EL (cell line): ENCODE measurements around the gene DIP2C.
"Not testable (repeated sequence)": the region's sequence is repeated elsewhere in the genome, so short reads cannot be mapped to it uniquely, and the experiment has no call there.

Experiments
- DNase-seq: peaks from one replicate; pipeline ENCODE4 v3.0.0-alpha.2; 2016

The DIP2C gene

DNA sequence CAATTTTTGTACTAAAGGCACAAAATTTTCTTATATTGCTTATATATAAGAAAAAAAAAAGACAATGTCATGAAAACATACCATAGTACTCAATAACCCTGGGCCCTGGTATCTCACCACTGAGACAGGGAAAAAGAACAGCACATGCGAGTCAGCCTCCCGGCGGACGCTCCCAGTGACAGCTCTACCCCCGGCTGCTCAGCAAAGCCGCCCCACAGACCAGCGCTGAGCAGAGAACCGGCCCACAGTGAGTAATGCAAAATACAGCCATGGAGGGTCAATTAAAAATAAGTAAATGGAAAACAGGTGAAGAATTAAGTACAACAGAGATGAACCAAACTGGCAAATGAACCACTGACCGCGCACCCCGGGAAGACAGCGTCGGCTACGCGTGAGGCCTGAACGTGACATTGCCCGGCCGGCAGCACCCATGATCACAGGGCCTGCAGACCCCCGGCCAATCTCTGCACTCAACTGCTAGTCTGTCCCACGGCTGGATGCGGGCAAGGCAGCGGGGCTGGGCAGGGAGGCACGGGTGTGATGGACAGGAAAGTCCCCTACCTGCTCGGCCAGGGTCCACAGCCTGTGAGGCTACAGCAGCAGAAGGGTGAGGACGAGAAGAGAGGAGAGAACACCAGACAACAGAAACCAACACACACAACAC lies 378.4 kb downstream of the DIP2C start:
- DNase-seq: peak; percentile 5

DNA sequence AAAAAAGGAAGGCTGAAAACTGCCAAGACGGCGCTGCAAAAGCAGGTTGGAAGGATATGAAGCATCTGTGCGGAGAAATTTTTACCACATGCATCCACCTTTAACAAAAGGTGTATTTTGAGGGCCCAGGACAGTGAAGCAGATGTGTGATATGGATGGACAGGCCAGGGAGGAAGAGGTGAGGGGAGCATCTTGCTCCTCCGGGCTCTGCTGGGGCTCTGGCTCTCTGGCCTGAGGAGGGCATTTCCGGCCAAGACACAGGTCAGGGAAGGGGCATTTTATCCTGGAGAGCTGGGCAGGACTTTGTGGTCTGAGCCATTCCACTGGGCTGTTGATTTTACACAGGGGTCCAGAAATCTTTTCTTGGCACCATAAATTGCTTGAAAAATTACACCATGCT lies 379.1 kb downstream of the DIP2C start:
- no peak for DNase-seq

DNA sequence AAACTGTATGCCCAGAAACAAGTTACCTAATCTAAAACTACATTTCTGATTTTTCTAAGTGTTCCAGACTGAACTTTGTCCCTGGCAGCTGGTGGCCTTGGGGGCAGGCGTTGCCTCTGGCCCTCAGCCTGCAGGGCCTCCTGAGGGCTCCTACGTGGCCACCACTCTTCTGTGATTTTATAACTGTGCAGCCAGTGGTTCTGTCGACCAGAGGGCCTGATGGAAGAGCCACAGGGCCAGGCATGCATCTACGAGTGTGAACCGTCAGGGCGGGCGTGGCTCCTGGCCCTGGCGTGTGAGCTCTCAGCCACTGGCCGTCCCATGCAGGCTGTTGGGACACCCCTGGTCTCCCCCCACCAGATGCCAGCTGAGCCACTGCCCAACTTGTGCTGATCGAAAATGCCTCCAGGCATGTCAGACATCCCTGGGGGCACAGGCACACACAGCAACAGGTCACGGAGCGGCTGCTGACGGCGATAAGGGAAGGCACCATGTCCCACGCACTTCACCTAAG lies 380.8 kb downstream of the DIP2C start:
- no peak for DNase-seq

DNA sequence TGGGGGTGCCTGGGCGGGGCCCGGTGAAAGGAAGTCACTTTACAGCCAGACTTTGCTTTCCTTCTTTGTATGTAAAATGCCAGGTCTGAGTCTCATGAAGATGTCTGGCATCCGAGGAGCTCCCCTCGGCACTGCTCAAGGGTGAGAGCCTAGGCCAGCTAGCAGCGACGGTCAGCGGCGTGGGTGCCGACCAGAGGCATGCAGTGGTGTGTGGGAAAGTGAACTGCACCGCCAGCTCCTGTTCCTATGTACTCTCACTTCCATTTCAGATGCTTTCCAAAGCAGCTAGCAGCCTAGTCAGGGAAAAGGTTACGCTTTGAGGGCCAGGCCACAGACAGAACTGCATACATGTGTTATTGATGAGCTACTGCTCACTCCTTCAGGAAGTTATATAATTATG lies 381.4 kb downstream of the DIP2C start:
- no peak for DNase-seq

DNA sequence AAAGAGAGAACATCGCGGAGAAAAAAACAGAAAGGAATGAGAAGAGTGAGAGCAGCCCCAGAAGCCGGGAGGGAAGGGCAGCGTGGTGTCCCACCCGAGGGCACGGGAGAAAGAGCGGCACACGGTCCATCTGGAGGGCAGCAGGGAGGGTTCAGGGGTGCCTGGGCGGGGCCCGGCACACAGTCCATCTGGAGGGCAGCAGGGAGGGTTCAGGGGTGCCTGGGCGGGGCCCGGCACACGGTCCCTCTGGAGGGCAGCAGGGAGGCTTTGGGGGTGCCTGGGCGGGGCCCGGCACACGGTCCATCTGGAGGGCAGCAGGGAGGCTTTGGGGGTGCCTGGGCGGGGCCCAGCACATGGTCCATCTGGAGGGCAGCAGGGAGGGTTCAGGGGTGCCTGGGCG lies 381.8 kb downstream of the DIP2C start:
- DNase-seq: no peak

DNA sequence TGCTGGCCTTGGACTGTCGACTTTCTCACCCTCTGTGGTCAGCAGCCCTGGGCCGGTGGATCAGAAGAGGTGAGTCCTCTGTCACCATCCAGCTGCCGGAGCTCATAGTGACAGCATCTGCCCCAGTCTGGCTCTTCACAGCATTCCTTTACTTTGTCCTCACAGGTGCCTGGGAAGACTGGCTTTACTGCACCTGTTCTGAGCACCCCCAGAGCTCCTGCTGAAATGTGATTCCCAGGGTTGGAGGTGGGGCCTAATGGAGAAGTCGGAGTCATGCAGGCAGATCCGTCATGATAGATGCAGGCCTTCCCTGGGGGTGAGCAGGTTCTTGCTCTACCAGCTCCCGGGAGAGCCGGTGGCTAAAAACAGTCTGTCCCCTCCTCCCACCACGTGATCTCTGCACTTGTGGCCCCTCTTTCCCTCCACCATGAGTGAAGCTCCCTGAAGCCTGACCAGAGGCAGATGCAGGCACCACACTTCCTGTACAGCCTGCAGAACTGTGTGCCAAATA lies 382.7 kb downstream of the DIP2C start:
- DNase-seq: no peak

DNA sequence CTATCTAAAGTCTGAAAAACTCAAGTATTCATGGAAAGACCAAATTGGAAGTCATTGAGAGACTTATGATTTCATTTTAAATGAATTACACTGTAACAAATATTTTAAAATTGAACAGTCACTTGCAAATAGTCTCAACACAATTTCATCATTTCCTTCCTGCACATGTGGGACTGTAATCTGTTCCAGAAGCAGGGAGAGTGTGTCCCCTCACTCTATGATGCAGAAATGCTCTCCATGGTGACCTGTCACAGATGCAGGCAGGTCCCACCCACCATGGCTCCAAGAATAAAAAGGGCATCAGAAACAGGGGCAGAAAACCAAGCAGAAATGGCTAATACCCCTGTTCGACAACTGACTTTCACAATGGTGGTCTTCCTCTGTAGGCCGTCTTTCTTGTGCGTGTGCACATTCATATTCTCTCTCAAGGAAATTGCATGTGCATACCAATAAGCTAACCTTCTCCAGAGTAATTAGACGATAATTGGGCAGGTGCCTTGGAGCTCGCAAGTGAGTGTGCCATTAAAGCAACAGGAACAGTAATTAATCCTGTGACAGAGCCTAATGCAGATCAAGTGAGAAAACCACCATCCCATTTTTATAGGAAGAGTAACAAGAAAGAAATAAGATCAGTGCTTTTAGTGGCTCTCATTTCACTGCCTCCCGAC lies 383.3 kb downstream of the DIP2C start:
- no peak for DNase-seq

DNA sequence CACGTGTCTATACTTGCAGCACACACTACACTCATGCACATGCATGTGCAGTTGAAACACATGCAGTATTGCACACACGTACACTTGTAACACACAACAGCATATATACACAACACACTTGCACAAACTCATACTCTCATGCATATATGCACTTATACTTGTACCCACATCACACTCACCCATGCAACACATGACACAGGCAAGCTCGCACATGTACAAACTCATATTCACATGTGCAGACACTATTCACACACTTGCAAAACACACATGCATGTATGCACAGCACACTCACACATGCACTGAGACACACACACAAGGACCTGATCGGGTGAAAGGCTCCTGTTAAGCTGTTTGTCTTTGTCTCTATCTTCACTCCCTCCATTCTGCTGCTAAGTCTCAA lies 384.4 kb downstream of the DIP2C start:
- no peak for DNase-seq

DNA sequence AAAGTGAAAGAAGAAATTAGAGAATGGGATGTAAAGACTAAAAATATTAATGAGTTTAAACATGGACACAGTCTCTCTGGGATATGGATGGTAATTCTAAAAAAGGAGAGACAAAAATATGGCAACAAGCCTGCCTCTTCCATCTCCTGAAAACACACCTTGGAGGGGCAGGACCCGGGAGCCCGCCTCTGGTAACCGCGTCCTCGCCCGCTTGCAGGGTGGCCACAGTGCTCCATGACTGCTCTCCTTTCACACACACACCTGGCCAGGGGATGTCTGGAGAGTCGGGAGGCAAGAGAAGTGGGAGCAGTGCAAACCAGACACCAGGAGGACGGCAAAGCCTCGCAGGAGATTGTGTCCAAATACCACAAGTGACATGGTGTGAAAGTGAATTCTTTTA lies 387.9 kb downstream of the DIP2C start:
- no peak for DNase-seq

DNA sequence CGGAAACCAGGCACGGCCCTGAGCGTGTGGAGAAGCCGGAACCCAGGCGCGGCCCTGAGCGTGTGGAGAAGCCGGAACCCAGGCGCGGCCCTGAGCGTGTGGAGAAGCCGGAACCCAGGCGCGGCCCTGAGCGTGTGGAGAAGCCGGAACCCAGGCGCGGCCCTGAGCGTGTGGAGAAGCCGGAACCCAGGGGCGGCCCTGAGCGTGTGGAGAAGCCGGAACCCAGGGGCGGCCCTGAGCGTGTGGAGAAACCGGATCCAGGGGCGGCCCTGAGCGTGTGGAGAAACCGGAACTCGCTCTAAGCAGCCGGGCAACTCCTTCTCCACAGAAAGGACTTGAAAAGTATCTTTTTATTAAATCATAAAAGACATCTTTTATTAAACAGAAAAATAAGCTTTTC lies 388.9 kb downstream of the DIP2C start:
- not testable (repeated sequence) for DNase-seq

DNA sequence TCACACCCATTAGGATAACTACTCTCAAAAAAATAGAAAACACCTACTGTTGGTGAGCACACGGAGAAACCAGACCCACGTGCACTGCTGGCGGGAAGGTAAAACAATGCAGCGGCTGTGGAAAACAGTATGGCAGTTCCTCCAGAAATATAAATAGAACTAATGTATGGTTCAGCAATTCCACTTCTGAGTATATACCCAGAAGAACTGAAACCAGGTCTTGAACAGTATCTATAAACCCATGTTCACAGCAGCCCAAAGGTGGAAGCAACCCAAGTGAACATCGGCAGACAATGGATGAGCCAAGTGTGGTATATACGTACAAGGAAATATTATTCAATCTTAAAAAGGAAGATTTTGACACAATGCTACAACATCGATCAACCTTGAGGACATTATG lies 389.5 kb downstream of the DIP2C start:
- no peak for DNase-seq

DNA sequence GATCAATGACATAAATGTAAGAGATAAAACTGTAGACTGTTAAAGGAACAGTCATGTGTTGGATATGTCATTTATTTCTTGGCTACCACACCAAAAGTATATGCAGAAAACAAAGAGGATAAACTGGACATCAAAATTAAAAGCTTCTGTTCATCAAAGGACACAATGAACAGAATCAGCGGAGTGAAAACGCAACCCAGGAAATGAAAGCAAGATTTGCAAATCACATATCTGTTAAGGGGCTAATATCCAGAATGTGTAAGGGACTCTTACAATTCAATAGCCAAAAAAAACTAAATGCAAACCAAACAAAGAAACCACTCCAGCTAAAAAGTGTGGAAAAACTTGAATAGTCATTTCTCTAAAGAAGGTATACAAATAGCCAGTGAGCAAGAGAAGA lies 390.0 kb downstream of the DIP2C start:
- no peak for DNase-seq

DNA sequence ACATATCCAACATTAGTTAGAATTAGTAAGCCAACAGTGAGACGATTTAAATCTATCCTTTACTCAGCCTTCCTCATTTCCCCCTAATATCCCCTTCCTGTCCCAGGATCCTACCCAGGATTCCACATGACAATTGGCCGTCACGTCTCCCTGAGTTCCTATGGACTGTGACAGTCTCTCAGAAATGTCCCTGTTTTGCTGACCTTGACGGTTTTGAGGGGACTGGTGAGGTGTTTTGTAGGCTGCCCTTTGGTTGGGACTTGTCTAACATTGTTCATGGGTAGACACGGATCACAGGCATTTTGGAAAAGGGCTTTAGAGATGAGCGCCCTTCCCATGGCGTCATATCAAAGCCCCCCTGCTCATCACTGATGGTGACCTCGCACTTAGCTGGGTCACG lies 391.4 kb downstream of the DIP2C start:
- DNase-seq: no peak

DNA sequence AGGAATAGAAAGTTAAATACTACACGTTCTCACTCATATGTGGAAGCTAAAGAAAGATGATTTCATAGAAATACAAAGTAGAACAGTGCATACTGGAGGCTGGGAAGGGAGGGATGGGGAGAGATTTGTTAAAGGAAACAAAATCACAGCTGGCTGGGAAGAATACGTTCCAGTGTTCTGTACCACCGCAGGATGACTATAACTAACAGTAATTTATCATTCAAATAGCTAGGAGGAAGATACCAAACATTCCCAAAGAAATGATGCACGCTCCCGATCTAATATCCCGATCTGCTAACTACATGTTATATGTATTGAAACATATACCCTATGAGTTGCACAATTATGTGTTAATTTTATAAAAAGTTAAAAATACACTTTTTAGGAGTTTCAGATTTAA lies 391.9 kb downstream of the DIP2C start:
- DNase-seq: peak; percentile 58

DNA sequence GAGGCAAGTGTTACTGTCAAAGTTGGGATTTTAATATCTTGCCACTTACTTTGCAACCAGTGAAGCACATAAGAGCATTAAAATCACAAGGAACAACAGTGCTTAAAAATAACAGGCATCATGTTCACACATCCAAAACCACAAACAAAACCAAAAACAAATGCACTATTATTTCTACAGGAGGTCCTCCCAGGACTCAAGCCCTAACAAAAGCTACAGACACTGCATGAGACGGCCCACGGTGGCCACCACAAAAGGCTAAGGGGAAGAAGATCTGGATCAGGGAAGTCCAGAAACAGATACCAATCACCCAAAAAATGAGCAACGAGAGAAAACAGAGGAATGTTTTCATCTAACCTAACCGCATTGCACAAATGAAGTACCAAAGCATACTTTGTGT lies 395.8 kb downstream of the DIP2C start:
- DNase-seq: no peak

DNA sequence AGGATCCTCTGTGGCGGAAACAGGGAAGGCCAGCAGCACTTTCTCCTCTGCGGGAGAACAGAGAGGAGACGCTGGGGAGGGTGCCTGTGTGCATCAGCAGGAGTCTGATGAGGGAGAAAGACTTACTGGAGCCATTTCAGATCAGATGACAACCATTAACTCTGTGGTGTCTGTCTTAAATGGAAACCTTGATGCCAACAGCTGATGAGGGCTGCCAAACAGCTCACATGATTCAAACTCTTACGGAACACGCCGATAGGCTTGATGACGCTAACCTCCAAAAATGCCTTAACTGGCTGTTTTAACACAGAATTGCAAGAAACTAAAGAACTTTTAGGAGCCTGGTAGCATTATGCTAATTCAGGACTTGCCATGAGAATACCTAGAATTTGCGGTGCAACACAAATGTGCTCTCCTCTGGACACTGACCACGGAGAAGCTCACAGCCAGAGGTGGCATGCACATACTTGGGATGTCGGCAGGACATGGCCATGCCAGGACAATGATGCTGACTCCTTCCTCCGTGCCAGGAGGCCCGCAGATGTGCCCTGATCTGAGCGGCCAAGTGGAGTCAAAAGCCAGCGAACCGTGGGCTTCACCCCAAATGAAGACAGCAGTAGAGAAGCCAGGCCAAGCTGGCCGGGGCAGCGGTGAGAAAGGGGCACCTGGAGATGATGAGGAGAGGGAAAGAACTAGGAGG lies 399.3 kb downstream of the DIP2C start:
- DNase-seq: no peak

DNA sequence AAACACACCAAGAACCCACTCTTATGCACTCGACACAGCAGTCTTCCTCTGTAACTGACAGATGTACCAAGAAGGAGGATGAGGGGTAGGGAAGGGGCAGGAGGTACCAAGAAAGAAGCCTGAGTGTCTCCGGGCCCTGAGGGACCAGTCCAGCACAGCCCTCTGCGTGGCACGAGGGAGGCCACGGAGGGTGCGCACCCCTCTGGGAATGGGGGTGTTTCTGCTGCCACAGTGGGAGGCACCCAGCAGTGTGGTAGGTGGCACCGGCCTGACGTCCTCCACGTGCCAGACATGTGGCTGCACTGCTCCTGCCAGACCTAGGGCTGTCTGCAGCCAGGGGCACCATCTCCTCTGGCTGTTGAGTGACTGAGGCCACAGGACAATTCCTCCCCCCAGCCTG lies 399.9 kb downstream of the DIP2C start:
- DNase-seq: no peak

DNA sequence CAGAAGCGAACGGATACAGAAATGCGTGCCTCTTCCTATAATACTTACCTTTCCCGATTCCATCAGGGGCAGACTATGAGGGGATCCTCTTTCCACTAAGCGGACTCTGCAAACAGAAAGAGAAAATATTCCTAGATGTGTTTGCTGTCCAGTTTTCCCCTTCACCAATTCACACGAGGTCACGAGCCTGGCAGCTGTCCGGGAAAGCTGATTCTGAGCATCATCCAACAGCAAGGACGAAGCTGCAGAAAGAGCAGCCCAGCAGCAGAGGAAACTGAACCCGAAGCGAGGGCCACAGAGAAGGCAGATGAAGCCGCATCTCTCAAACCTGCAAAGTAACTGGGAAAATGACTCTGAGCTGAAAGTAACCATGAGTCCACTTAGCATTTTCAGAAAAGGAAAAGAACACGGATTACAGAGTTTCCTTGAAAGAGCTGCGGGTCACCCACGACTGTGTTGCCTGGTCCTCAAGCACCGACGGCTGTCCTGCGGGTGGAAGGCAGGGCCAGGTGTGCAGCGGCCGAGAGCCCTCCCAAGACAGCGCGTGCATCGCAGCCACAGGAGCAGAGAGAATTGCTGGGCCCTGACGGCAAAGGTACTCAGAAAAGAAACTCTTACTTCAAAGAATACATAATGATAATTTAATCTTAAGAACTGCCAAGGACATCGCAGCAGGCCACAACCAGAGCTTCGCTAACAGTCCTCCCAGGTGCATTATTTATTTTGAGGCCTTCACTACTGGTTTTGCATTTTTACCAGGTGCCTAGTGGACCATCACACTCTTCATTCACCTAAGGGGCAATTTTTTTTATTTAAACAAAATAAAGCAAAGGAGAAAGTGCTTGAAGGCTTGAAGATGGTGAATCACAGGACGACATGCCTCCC lies 400.9 kb downstream of the DIP2C start:
- DNase-seq: no peak

DNA sequence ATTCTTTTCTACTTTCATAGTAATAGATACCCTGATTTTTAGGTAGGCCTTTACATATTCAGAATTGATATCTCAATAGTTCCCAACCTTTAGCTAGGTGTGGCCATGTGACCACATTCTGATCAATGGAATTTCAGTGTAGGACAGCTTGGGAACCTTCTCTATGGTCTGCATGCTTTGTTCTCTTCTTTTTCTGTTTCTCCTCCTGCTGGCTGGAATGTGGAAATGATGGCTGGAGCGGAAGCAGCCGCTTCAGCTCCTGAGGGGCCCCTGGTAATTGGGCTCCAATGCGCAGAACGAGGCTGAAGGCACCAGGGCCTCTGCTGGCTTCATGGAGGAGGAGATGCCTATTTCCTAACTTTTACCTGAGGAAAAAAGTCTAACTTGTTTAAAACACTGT lies 401.7 kb downstream of the DIP2C start:
- peak; percentile 36 for DNase-seq

DNA sequence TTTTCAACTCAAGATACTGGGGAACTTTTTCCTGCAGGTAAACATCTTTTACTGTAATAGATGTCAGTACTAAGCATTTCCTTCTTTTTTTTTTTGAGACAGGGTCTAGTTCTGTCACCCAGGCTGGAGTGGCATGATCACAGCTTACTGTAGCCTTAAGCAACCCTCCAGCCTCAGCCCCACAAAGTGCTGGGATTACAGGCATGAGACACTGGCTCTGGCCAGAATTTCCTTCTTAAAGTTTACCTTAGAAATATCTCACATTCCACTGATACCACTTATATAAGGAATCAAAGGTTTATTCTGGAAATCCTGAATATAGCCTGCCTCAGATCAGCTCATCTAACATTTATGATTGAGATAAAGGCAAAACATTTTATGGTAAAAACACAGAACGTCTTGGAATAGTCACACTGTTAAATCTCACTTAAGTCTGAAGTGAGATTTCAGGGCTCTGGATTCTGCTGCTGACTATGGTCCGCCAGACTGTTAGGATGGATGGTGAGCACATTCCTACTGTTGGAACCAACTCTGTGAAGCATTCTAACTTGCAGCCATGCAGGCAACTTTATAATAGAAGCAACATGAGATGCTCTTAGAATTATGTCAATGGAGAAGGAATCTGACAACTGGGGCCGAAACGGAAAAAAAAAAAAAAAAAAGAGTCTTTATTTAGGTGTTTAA lies 402.3 kb downstream of the DIP2C start:
- peak; percentile 16 for DNase-seq

DNA sequence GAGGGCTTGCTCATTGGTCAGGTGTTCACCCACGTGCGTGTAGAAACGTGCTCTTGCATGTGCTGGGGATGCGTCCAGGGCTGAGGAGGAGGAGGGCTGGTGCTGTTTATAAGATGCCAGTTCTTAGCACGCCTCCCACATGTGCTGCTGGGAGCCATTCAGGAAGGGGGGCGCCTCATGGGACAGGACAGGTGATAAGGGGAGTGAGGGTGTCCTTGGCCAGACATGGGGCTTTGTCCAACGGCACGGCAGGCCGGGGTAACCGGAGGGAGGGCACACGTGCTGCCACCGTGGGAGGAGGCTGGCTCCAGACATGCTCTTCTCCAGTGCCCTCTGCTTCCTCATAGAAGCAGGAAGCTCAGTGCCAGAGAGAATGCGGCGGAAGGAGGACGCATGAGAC lies 404.3 kb downstream of the DIP2C start:
- DNase-seq: no peak

DNA sequence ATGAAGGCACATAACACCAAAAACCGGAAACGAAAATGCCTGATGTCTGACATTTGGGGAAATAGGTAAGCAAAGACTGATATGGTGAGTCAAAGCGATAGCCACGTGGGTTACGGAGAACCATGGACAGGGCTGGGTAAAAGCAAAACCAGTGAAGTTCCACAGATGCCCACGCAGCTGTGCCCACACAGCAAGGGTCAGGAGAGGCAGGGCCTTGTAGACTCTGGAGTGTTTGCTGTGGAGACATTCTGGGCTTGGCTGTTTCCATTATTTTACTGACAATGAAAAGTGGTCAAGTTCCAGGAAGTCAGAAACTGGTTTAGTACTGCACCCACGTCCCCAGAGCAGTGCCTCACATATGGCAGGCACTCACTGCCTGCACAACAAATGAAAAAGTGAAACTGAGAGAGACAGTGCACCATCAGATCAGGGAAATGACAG lies 405.5 kb downstream of the DIP2C start:
- no peak for DNase-seq
